ENCODE data around the gene CDKAL1.

DNA sequence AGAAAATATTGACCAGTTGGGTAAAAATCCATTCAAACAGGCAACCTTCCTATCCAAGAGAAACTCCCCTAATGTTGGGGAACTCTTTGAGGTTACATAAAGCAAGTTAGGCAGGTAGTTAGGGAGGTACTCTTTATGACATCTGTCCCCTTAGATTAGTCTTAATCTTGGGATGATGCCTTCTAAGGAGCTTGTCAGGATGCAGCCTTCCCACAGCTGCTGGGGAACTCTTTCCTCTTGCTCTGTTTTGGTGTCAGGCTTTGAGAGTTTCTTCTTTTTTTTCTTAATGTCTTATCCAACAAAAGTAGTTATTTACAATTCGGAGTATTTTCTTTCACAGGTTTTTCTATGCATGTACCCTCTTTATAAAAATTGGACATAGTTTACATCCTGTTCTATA lies 194.8 kb downstream of the CDKAL1 start:
- TF ChIP-seq POLR2A (IDR thresholded peaks at IDR 0.05; ENCODE audit: low read depth) = no peak
- TF ChIP-seq, protein P1, sequence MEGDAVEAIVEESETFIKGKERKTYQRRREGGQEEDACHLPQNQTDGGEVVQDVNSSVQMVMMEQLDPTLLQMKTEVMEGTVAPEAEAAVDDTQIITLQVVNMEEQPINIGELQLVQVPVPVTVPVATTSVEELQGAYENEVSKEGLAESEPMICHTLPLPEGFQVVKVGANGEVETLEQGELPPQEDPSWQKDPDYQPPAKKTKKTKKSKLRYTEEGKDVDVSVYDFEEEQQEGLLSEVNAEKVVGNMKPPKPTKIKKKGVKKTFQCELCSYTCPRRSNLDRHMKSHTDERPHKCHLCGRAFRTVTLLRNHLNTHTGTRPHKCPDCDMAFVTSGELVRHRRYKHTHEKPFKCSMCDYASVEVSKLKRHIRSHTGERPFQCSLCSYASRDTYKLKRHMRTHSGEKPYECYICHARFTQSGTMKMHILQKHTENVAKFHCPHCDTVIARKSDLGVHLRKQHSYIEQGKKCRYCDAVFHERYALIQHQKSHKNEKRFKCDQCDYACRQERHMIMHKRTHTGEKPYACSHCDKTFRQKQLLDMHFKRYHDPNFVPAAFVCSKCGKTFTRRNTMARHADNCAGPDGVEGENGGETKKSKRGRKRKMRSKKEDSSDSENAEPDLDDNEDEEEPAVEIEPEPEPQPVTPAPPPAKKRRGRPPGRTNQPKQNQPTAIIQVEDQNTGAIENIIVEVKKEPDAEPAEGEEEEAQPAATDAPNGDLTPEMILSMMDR (IDR thresholded peaks at IDR 0.05) = no peak
- TF ChIP-seq POLR2AphosphoS5 (IDR thresholded peaks at IDR 0.05) = no peak

Data from esophagus muscularis mucosa (tissue), 3 donors.